ENCODE data around the gene CCDC50.

CCDC50 gene

DNA sequence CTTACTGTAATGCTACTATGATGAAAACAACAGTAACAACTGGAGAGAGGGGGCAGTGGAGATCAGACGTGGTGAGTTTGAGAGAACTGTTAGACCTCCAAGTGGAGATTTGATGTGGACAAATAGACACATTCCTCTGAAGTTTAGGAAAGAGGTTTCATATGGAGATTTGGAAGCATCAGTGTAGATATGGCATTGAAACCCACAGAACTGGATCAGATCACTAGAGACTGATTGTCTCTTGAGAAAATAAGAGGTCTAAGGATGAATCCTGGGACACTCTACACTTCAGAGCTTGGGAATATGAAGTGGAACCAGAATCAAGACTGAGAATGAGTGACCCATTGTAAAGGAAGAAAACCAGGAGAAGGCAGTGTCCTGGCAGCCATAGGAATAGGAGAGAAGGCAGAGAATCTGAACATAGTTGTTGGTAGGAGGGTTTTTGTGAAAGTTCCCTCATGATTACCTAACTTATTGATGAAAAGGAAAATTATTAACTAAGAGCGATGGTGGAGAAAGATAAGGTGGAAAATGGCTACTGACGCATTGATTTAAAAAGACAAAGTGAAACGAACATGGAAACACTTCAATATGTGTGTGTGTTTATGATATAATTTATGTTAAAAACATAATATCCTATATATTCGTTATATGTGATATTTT lies 102.1 kb downstream of the CCDC50 start:
- DNase-seq, result no peak

GRCh38 chr3:191432162-191432561 lies 103.0 kb downstream of the CCDC50 start:
- DNase-seq, result no peak

DNA sequence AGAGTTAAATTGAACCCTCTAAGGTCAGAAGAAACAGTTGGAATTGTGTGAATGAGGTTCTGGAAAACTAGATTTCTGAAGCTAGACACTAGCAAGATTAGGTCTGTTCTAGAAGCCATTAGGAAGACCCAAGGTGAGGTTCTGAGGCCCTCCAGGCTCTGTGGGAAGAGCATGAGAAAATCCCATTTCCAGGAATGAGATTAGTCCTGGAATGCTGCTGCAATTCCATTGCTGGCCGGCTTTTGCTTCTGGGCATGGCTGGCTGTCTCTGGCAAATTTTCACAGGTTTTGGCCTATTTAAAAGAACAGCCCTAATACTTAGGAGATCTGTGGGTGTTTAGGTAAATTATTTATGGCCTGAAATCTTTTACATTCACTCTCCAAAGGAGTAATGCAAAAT lies 104.8 kb downstream of the CCDC50 start:
- DNase-seq, result no peak

DNA sequence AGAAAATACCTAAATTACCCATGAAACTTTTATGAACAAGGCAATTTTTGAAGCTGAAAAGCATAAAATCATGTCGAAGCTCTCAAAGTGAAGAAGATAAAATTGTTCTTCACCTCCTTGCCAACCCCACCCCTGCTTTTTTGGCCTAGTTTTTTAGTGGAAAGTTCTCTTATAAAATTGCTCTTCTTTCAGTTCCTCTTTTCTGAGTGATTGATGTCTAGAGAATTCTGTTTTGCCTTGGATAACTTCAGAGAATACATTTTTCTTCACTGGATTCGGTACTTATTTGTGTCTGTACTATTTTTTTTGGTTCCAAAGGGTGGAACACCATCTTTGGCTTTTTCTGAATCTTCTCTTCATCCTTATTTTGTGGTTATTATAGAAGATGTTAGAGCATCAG lies 106.8 kb downstream of the CCDC50 start:
- no peak for DNase-seq

- no peak for DNase-seq
These were observed 109.1 kb downstream of the CCDC50 start for GRCh38 chr3:191438150-191438814.

GRCh38 chr3:191440532-191440931 lies 111.3 kb downstream of the CCDC50 start:
- no peak for DNase-seq

GRCh38 chr3:191441687-191442086 lies 112.5 kb downstream of the CCDC50 start:
- no peak for DNase-seq

DNA sequence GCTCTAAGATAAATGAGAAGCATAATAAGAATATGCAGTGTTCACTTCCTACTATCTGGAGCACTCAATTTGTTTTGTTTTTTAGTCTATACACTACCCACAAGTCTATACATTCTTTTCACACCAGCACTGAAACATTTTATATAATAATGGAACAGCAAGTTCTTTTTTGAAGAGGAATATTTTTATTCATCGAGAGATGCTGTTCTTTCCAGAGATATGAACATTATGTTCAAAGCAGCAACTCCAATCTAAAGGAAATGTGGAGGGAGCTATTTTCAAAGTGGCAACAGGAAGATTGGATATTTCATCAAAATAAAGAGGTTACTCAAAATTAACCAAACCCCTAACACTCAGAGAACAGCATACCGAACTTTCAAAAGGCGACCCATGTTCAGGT lies 115.4 kb downstream of the CCDC50 start:
- no peak for DNase-seq

Measured in EL (cell line).